SU-DHL-6 (cell line): ENCODE data around the gene CRY2.

ENCODE experiments used
- H2AFZ ChIP-seq: fragments of 200-600 bp; sonication (generic); 2 replicates; pipeline ENCODE4 v1.6.1; 2014; ENCODE audit warnings: low read depth, mild to moderate bottlenecking, moderate library complexity, mixed read lengths, antibody characterized with exemption, low read length; ENCODE audit not compliant: severe bottlenecking
- H3F3A ChIP-seq: fragments of 200-600 bp; shearing (Covaris generic); 2 replicates; pipeline ENCODE4 v1.6.0; 2016; ENCODE audit warnings: antibody characterized with exemption, mild to moderate bottlenecking; ENCODE audit not compliant: insufficient read depth
- H3K27ac ChIP-seq: fragments of 200-600 bp; sonication (generic); 2 replicates; pipeline ENCODE4 v1.5.1; 2016; ENCODE audit warnings: low read depth, mild to moderate bottlenecking, low read length, moderate library complexity, mixed read lengths
- H3K27me3 ChIP-seq: fragments of 200-600 bp; sonication (generic), shearing (Covaris generic); 2 replicates; pipeline ENCODE4 v1.6.0; 2014; ENCODE audit warnings: mild to moderate bottlenecking, low read length
- H3K36me3 ChIP-seq: fragments of 200-600 bp; sonication (generic); 2 replicates; pipeline ENCODE4 v1.6.1; 2014; ENCODE audit warnings: mild to moderate bottlenecking, low read length, mixed read lengths
- H3K4me2 ChIP-seq: fragments of 300-600, 200-600 bp; shearing (Covaris generic), sonication (generic); 2 replicates; pipeline ENCODE4 v1.6.0; 2014; ENCODE audit warnings: low read length, low read depth, mild to moderate bottlenecking; ENCODE audit not compliant: poor library complexity, severe bottlenecking
- H3K4me3 ChIP-seq: fragments of 200-600 bp; sonication (generic); 2 replicates; pipeline ENCODE4 v1.5.1; 2014; ENCODE audit warnings: antibody characterized with exemption, low read length, mild to moderate bottlenecking, mixed read lengths; ENCODE audit not compliant: insufficient read depth, poor library complexity, severe bottlenecking
- H3K79me2 ChIP-seq: fragments of 200-600 bp; sonication (generic); 2 replicates; pipeline ENCODE4 v1.6.1; 2014; ENCODE audit warnings: mild to moderate bottlenecking, low read length, moderate library complexity; ENCODE audit not compliant: insufficient read depth
- H3K9ac ChIP-seq: fragments of 200-600 bp; sonication (generic); 2 replicates; pipeline ENCODE4 v1.7.0; 2014; ENCODE audit warnings: mild to moderate bottlenecking, low read length
- H3K9me2 ChIP-seq: fragments of 200-600 bp; sonication (generic); replicated peaks from 2 replicates; pipeline ENCODE4 v1.6.1; 2014; ENCODE audit warnings: low read length; ENCODE audit not compliant: insufficient read depth
- H3K9me3 ChIP-seq: fragments of 200-600 bp; sonication (generic); 2 replicates; pipeline ENCODE4 v1.6.1; 2014; ENCODE audit warnings: low read length, mixed read lengths; ENCODE audit not compliant: insufficient read depth
- H4K20me1 ChIP-seq: fragments of 200-600 bp; sonication (generic); 2 replicates; pipeline ENCODE4 v1.6.1; 2014; ENCODE audit warnings: low read depth, mild to moderate bottlenecking, antibody characterized with exemption, low read length, moderate library complexity, mixed read lengths
- EZH2phosphoT487 ChIP-seq: fragments of 200-600 bp; sonication (generic), shearing (Covaris generic); conservative IDR thresholded peaks from 2 replicates; pipeline ENCODE4 v1.6.1; 2018; ENCODE audit warnings: mild to moderate bottlenecking, antibody characterized with exemption, low read length, moderate library complexity, mixed read lengths
- TF ChIP-seq, protein P1 (sequence below): fragments of 200-600 bp; sonication (generic); IDR thresholded peaks from one replicate; pipeline ENCODE4 v1.5.1; 2017; ENCODE audit warnings: antibody characterized with exemption, mild to moderate bottlenecking, low read length, moderate library complexity; ENCODE audit not compliant: insufficient read depth, poor library complexity, severe bottlenecking

Gene CRY2

DNA sequence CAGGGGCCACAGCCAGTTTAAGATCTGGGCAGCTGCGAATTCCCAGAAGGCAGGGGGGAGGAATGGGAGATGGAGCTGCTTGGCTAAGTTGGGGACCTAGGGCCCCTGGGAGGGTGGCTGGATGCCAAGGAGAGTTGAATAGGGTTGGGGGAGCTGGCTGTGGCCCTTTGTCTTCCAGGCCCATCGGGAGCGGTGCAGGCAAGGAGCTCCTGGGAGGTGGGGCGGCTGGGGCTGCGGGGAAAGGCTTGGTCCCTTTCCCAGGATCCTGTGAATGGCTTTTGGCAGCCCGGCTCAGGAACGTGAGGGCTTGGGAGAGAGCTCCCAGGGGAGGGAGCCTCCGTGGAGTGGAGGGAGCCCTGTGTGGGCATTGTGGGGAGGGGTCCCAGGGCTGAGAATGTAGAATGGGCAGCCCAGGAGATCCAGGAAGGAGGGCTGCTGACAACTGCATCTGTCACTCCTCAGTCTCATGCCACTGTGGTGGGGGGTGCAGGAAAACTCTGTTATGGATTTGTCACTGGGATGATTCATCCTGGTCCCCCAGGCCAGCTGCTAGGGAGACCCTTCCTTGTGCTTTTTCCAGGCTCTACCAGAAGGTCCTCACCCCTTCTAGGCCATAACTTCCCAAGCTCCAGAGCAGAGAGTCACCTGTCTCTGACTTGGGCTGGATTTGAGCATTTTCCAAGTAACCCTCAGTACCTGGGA, 53.8 kb downstream of the CRY2 start:
- no peaks in the 10 kb centered on the region for H4K20me1 ChIP-seq
- H3K9me2 ChIP-seq, result no peaks in the 10 kb centered on the region
- H3K9ac ChIP-seq, result no peak overlapping the region
- H3K4me3 ChIP-seq, result no peak overlapping the region
- H3K79me2 ChIP-seq, result no peaks in the 10 kb centered on the region
- H3K36me3 ChIP-seq, result no peaks in the 10 kb centered on the region
- H3F3A ChIP-seq, result no peaks in the 10 kb centered on the region
- H3K27me3 ChIP-seq, result no peaks in the 10 kb centered on the region
- no peak overlapping the region for H3K27ac ChIP-seq
- H3K4me2 ChIP-seq, result no peak overlapping the region
- no peak overlapping the region for H2AFZ ChIP-seq
- TF ChIP-seq EZH2phosphoT487, result no peak
- TF ChIP-seq, protein P1, sequence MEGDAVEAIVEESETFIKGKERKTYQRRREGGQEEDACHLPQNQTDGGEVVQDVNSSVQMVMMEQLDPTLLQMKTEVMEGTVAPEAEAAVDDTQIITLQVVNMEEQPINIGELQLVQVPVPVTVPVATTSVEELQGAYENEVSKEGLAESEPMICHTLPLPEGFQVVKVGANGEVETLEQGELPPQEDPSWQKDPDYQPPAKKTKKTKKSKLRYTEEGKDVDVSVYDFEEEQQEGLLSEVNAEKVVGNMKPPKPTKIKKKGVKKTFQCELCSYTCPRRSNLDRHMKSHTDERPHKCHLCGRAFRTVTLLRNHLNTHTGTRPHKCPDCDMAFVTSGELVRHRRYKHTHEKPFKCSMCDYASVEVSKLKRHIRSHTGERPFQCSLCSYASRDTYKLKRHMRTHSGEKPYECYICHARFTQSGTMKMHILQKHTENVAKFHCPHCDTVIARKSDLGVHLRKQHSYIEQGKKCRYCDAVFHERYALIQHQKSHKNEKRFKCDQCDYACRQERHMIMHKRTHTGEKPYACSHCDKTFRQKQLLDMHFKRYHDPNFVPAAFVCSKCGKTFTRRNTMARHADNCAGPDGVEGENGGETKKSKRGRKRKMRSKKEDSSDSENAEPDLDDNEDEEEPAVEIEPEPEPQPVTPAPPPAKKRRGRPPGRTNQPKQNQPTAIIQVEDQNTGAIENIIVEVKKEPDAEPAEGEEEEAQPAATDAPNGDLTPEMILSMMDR, result no peak
- H3K9me3 ChIP-seq, result no peaks in the 10 kb centered on the region

DNA sequence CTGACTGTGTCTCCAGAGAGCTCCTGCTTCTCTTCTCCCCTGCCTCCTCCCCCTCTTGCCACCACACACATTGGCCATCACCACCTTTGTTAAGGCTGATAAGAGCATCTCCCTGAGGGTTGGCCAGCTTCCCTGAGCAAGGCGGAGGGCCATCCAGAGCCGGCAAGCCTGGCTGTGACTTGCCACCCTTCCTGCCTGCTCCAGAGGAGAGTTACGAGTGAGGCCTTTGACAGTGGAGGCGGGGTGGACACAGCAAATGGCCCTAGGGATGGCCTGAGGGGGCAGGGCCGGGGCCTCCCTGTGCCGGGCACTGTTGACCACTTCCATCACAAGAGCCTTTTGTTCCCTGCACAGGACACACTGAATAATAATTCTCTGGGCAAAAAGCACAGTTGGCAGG, 54.4 kb downstream of the CRY2 start:
- Histone ChIP-seq H3K36me3 (no peaks in the 10 kb centered on the region), H3K4me3 (no peak overlapping the region), H3K9me2 (no peaks in the 10 kb centered on the region), H3K9ac (no peak overlapping the region), H3K4me2 (no peak overlapping the region), H3K27me3 (no peaks in the 10 kb centered on the region), H3K9me3 (no peaks in the 10 kb centered on the region), H3F3A (no peaks in the 10 kb centered on the region), H3K79me2 (no peaks in the 10 kb centered on the region), H2AFZ (no peak overlapping the region), H4K20me1 (no peaks in the 10 kb centered on the region), H3K27ac (no peak overlapping the region)
- TF ChIP-seq, protein P1, result no peak
- TF ChIP-seq EZH2phosphoT487, result no peak

DNA sequence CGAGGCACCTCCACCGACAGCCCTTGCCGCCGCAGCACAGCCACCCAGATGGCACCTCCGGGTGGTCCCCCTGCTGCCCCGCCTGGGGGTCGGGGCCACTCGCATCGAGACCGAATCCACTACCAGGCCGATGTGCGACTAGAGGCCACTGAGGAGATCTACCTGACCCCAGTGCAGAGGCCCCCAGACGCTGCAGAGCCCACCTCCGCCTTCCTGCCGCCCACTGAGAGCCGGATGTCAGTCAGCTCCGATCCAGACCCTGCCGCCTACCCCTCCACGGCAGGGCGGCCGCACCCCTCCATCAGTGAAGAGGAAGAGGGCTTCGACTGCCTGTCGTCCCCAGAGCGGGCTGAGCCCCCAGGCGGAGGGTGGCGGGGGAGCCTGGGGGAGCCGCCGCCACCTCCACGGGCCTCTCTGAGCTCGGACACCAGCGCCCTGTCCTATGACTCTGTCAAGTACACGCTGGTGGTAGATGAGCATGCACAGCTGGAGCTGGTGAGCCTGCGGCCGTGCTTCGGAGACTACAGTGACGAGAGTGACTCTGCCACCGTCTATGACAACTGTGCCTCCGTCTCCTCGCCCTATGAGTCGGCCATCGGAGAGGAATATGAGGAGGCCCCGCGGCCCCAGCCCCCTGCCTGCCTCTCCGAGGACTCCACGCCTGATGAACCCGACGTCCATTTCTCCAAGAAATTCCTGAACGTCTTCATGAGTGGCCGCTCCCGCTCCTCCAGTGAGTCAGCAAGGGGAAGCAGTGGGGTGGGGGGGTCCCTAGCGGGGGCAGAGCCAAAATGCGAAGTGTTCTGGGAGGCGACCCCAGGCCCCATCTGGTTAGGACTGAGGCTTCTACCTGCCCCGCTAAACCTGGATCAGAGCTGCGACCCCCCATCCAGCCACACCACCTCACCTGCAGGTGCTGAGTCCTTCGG, 55.4 kb downstream of the CRY2 start:
- Histone ChIP-seq H3K9ac (no peak overlapping the region), H3K27ac (no peak overlapping the region), H3K9me2 (no peaks in the 10 kb centered on the region), H2AFZ (no peak overlapping the region), H3K79me2 (no peaks in the 10 kb centered on the region), H3K9me3 (no peaks in the 10 kb centered on the region), H3K4me2 (no peak overlapping the region), H3F3A (no peaks in the 10 kb centered on the region), H3K36me3 (no peaks in the 10 kb centered on the region), H4K20me1 (no peaks in the 10 kb centered on the region), H3K4me3 (no peak overlapping the region), H3K27me3 (no peaks in the 10 kb centered on the region)
- no peak for TF ChIP-seq EZH2phosphoT487
